C4-2B (cell line): Measurements from ENCODE around the gene AP1M1.

Experiments
- ZFX ChIP-seq: fragments of 450-650 bp; IDR thresholded peaks from 2 replicates; pipeline ENCODE4 v1.6.1; 2017
- TF ChIP-seq, protein P1 (sequence below): fragments of 450-650 bp; conservative IDR thresholded peaks from 2 replicates; pipeline ENCODE4 v1.5.1; 2017; ENCODE audit warnings: mild to moderate bottlenecking

DNA sequence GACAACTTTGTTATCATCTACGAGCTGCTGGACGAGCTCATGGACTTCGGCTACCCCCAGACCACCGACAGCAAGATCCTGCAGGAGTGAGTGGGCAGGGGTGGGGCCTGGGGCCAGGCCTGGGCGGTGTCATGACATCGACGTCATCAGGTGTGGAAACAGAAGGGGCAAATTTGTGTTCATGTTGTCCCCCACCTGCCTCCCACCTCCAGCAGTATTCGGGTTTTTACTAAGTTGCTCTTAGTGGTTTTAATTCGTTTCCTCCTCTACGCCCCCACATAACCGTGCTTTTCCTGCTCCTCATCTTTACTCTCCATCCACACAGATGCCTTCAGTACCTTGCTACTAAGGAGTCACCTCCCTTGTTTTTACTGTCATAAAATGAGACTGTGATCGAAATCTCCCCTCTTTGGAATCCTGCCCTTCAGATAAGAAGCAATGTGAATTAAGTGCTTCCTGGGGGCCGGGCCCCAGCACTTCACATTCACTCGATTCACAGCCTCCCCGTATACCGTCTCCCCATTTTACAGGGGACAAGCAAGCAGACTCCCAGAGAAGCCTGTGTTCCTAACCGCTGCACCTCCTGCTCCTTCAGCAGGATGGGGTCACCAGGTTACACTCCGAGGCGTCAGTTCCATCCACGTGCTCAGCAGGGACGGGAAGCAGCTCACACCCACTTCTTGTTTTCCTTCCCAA, 10.5 kb downstream of the AP1M1 start:
- TF ChIP-seq ZFX, result no peak
- TF ChIP-seq, protein P1, sequence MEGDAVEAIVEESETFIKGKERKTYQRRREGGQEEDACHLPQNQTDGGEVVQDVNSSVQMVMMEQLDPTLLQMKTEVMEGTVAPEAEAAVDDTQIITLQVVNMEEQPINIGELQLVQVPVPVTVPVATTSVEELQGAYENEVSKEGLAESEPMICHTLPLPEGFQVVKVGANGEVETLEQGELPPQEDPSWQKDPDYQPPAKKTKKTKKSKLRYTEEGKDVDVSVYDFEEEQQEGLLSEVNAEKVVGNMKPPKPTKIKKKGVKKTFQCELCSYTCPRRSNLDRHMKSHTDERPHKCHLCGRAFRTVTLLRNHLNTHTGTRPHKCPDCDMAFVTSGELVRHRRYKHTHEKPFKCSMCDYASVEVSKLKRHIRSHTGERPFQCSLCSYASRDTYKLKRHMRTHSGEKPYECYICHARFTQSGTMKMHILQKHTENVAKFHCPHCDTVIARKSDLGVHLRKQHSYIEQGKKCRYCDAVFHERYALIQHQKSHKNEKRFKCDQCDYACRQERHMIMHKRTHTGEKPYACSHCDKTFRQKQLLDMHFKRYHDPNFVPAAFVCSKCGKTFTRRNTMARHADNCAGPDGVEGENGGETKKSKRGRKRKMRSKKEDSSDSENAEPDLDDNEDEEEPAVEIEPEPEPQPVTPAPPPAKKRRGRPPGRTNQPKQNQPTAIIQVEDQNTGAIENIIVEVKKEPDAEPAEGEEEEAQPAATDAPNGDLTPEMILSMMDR, result no peak
